Panc1 (cell line): ENCODE data around the gene ALOXE3. TPM values are rescaled to one million over a fixed set of nuclear protein-coding genes. Genes with fewer than 3 reads are reported as not detected.

Source experiments
- ATAC-seq: fragments of 200-7000 bp; cut with Tn5 transposase; 2 replicates; pipeline ENCODE4 v1.9.1; 2020; ENCODE audit warnings: mild to moderate bottlenecking, moderate library complexity
- BruUV-seq: library from RNA; stranded (reverse); fragments of 400-500 nt; replicated peaks from 2 replicates; lab custom pipeline; 2021; lab: Mats Ljungman, UMichigan
- CTCF ChIA-PET: fragments of 300-600 bp; sonication (Branson Sonifier 250); formaldehyde crosslinking; loops from one replicate; lab custom pipeline; 2022; ENCODE audit warnings: antibody characterized with exemption; lab: Charles Lee
- POLR2A ChIA-PET: fragments of 300-600 bp; sonication (Branson Sonifier 250); formaldehyde crosslinking; loops from one replicate; lab custom pipeline; 2022; ENCODE audit warnings: antibody characterized with exemption; lab: Charles Lee
- DNase-seq: peaks from one replicate; pipeline ENCODE4 v3.0.0-alpha.2; 2010; ENCODE audit warnings: low read depth, low spot score
- H3K27ac ChIP-seq: 2 replicates; pipeline ENCODE4 v1.5.1; 2011; ENCODE audit warnings: mild to moderate bottlenecking, low read length, inconsistent platforms
- H3K27me3 ChIP-seq: fragments of 200-500 bp; sonication (Bioruptor generic); 2 replicates; pipeline ENCODE4 v1.6.0; 2014; ENCODE audit warnings: low read length, inconsistent platforms; ENCODE audit not compliant: control insufficient read depth, insufficient read depth
- H3K36me3 ChIP-seq: fragments of 200-500 bp; sonication (Bioruptor generic); 2 replicates; pipeline ENCODE4 v1.5.1; 2014; ENCODE audit warnings: inconsistent platforms, mild to moderate bottlenecking, low read length, moderate library complexity; ENCODE audit not compliant: control insufficient read depth, insufficient read depth
- H3K4me1 ChIP-seq: 2 replicates; pipeline ENCODE4 v1.5.1; 2011; ENCODE audit warnings: inconsistent platforms, mild to moderate bottlenecking, low read length, moderate library complexity; ENCODE audit not compliant: control insufficient read depth, insufficient read depth
- H3K4me3 ChIP-seq, 2 experiments: 2 replicates each; pipeline ENCODE4 v1.5.1; 2011 to 2012; ENCODE audit warnings: low read depth in 2 of 2, low read length in 2 of 2, mild to moderate bottlenecking in 2 of 2, inconsistent platforms in 1 of 2, moderate library complexity in 1 of 2
- H3K9me3 ChIP-seq: fragments of 200-500 bp; sonication (Bioruptor generic); 2 replicates; pipeline ENCODE4 v1.5.1; 2014; ENCODE audit warnings: low read depth, mild to moderate bottlenecking, inconsistent platforms, low read length, moderate library complexity; ENCODE audit not compliant: control insufficient read depth, insufficient read depth
- CTCF ChIP-seq: fragments of 450-650 bp; IDR thresholded peaks from 2 replicates; pipeline ENCODE4 v1.5.1; 2017; ENCODE audit warnings: mild to moderate bottlenecking
- POLR2AphosphoS5 ChIP-seq: IDR thresholded peaks from 2 replicates; pipeline ENCODE4 v1.6.1; 2012; ENCODE audit warnings: mild to moderate bottlenecking, low read depth, low read length, moderate library complexity
- REST ChIP-seq, 2 experiments: IDR thresholded peaks; 2 replicates each; pipeline ENCODE4 v1.6.1; 2011 to 2012; ENCODE audit warnings: low read depth in 2 of 2, control low read depth in 1 of 2, low read length in 1 of 2, mild to moderate bottlenecking in 1 of 2, moderate library complexity in 1 of 2; ENCODE audit not compliant: insufficient read depth in 1 of 2
- SIN3A ChIP-seq: IDR thresholded peaks from 2 replicates; pipeline ENCODE4 v1.6.1; 2012; ENCODE audit warnings: low read depth, mild to moderate bottlenecking, low read length, moderate library complexity, borderline replicate concordance; ENCODE audit not compliant: insufficient read depth
- TCF7L2 ChIP-seq: IDR thresholded peaks from 2 replicates; pipeline ENCODE4 v1.6.1; 2011; ENCODE audit warnings: mild to moderate bottlenecking, low read depth, low read length, inconsistent platforms
- in situ Hi-C: cut with HindIII; loops from 2 replicates; pipeline ENCODE4 v1.10.0; 2016; ENCODE audit warnings: low sequenced_read_pairs, low pct_unique_long_range_greater_than_20kb
- intact Hi-C: fragments of 100-400 bp; cut with micrococcal nuclease; formaldehyde crosslinking; loops from one replicate; pipeline ENCODE4 v1.10.0; 2022; ENCODE audit not compliant: unreplicated experiment
- total RNA-seq: library from RNA; stranded (reverse); gene quantifications from one replicate; pipeline ENCODE4 v1.2.1, GENCODE V29; 2021; ENCODE audit not compliant: unreplicated experiment

The ALOXE3 gene
- total RNA-seq, 1 experiment from 2014 or later: 0.46 TPM

- no peak for ATAC-seq
- no peak for TF ChIP-seq POLR2AphosphoS5
- TF ChIP-seq SIN3A: no peak
- no peak for TF ChIP-seq REST (IDR thresholded peaks at IDR 0.05; ENCODE audit: insufficient read depth in 1 of 2, low read depth in 2 of 2, low read length in 1 of 2)
- no peak for TF ChIP-seq CTCF
- no peak for TF ChIP-seq TCF7L2
- Histone ChIP-seq H3K4me1 (no peaks in the 10 kb centered on the region), H3K36me3 (no peaks in the 10 kb centered on the region; the same call in 1 of the 2 replicates), H3K27me3 (no peaks in the 10 kb centered on the region), H3K27ac (no peak overlapping the region), H3K9me3 (no peaks in the 10 kb centered on the region), H3K4me3 (no peak overlapping the region)
- CTCF ChIA-PET: no interaction called here
- no peak for DNase-seq
- in situ Hi-C loops (no loop called here), intact Hi-C loops (no loop called here)
- no TSS peak for BruUV-seq
- POLR2A ChIA-PET: no interaction called here
Measured at GRCh38 chr17:8067806-8068205, 50.5 kb downstream of the ALOXE3 start.

GRCh38 chr17:8066841-8067775 is 51.2 kb downstream of the ALOXE3 start:
- TF ChIP-seq TCF7L2: no peak
- no peak for TF ChIP-seq POLR2AphosphoS5
- TF ChIP-seq SIN3A: no peak
- TF ChIP-seq REST (IDR thresholded peaks at IDR 0.05; ENCODE audit: insufficient read depth in 1 of 2, low read depth in 2 of 2, low read length in 1 of 2): no peak
- TF ChIP-seq CTCF: no peak
- no peaks in the 10 kb centered on the region for H3K9me3 ChIP-seq
- no peak overlapping the region for H3K27ac ChIP-seq
- in situ Hi-C loops (no loop called here), intact Hi-C loops (no loop called here)
- H3K27me3 ChIP-seq: no peaks in the 10 kb centered on the region; the same call in 1 of the 2 replicates
- no TSS peak for BruUV-seq
- CTCF ChIA-PET: no interaction called here
- POLR2A ChIA-PET: no interaction called here
- no peaks in the 10 kb centered on the region; the same call in 1 of the 2 replicates for H3K36me3 ChIP-seq
- H3K4me1 ChIP-seq: no peaks in the 10 kb centered on the region
- DNase-seq: no peak
- no peak for ATAC-seq
- no peak overlapping the region for H3K4me3 ChIP-seq
